Sigmoid colon (tissue), 4 donors: Measurements from ENCODE around the gene ZNF610.
A peak's percentile ranks its signal among the peaks of the same experiment; 100 is the strongest.

Experiments used
- EP300 ChIP-seq, 4 donors: sonication (generic); formaldehyde crosslinking; IDR thresholded peaks; one replicate each; pipeline ENCODE4 v1.6.1; 2017; ENCODE audit warnings: antibody characterized with exemption in 4 of 4
- TF ChIP-seq, protein P1 (sequence below), 4 experiments: fragments of 450-650 bp in 3 of 4; fragments of 200-600 bp in 1 of 4; IDR thresholded peaks; one replicate each; pipeline ENCODE4 v1.5.1; 2016 to 2019; ENCODE audit warnings: antibody characterized with exemption in 4 of 4, mild to moderate bottlenecking in 3 of 4, moderate library complexity in 2 of 4

- TF ChIP-seq EP300 (IDR thresholded peaks at IDR 0.05): no peak
- TF ChIP-seq, protein P1, sequence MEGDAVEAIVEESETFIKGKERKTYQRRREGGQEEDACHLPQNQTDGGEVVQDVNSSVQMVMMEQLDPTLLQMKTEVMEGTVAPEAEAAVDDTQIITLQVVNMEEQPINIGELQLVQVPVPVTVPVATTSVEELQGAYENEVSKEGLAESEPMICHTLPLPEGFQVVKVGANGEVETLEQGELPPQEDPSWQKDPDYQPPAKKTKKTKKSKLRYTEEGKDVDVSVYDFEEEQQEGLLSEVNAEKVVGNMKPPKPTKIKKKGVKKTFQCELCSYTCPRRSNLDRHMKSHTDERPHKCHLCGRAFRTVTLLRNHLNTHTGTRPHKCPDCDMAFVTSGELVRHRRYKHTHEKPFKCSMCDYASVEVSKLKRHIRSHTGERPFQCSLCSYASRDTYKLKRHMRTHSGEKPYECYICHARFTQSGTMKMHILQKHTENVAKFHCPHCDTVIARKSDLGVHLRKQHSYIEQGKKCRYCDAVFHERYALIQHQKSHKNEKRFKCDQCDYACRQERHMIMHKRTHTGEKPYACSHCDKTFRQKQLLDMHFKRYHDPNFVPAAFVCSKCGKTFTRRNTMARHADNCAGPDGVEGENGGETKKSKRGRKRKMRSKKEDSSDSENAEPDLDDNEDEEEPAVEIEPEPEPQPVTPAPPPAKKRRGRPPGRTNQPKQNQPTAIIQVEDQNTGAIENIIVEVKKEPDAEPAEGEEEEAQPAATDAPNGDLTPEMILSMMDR (IDR thresholded peaks at IDR 0.05): peak in 2 of 4 experiments; percentile 19 to 38
Observed at GRCh38 chr19:52343548-52343947, 7.5 kb downstream of the ZNF610 start.
